ENCODE results near the gene FEZF2.

The FEZF2 gene

DNA sequence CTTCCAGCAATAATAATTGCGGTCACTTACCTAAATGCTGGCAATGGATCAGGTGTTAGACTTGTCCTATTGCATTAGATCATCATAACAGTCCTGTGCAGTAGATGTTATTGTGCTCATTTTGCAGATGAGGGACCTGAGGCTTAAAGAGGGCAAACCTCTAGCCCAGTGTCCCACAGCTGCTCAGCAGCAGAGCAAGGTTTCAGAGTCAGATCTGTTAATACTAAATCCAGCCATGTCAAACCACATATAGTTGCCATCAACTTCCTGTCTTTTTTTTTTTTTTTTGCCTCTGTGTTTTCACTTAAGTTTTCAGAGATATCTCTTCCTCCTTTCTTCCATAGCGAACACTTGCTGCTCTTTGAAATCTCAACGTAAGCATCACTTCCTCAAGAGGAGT lies 12.1 kb downstream of the FEZF2 start:
- Histone ChIP-seq H2AFZ (ENCODE audit: low read depth, low read length) (peak overlapping the region; percentile 51; the same call in 1 of the 2 replicates), H3K4me2 (ENCODE audit: low read length) (peak overlapping the region; percentile 12), H3K27ac (ENCODE audit: low read length) (no peak overlapping the region), H4K20me1 (ENCODE audit: insufficient read depth, low read length) (no peaks in the 10 kb centered on the region), H3K4me1 (ENCODE audit: low read length) (peaks cover 11% of the 10 kb centered on the region), H3K27me3 (ENCODE audit: low read depth, low read length) (peaks cover 14% of the 10 kb centered on the region), H3K79me2 (ENCODE audit: low read length) (no peaks in the 10 kb centered on the region), H3K9ac (ENCODE audit: low read length) (no peak overlapping the region), H3K9me3 (ENCODE audit: insufficient read depth, low read length) (no peaks in the 10 kb centered on the region), H3K36me3 (replicated peaks; ENCODE audit: low read depth, low read length) (no peaks in the 10 kb centered on the region), H3K4me3 (ENCODE audit: low read length) (no peak overlapping the region)
- TF ChIP-seq CTCF (IDR thresholded peaks at IDR 0.05; ENCODE audit: low read depth, low read length): no peak

DNA sequence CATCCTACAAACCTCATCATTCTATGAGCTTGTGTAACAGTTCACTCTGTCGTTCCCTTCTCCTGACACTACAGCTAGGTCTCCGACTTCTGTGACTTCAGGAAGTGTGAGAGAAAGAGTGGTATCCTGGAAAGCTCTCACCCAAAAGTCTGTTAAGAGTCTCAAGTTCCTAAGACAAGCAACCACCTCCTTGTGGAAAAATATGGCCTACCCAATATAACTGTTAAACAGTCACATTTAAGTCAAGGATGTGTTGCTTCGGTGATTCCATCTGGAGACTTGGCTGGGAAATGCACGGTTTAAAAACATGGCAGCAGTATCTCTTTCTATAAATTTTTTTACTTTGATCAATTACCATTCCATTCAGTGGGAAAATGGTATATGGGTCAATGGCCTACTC lies 13.8 kb downstream of the FEZF2 start:
- no peak overlapping the region for H3K27ac ChIP-seq (ENCODE audit: low read length)
- no peaks in the 10 kb centered on the region for H3K36me3 ChIP-seq (replicated peaks; ENCODE audit: low read depth, low read length)
- no peaks in the 10 kb centered on the region for H4K20me1 ChIP-seq (ENCODE audit: insufficient read depth, low read length)
- peaks cover 11% of the 10 kb centered on the region for H3K4me1 ChIP-seq (ENCODE audit: low read length)
- H3K9ac ChIP-seq (ENCODE audit: low read length): no peak overlapping the region
- no peak overlapping the region for H3K4me3 ChIP-seq (ENCODE audit: low read length)
- H2AFZ ChIP-seq (ENCODE audit: low read depth, low read length): no peak overlapping the region
- H3K9me3 ChIP-seq (ENCODE audit: insufficient read depth, low read length): no peaks in the 10 kb centered on the region
- TF ChIP-seq EZH2phosphoT487 (IDR thresholded peaks at IDR 0.05; ENCODE audit: low read depth) (no peak), CTCF (IDR thresholded peaks at IDR 0.05; ENCODE audit: low read depth, low read length) (no peak)
- peaks cover 28% of the 10 kb centered on the region for H3K27me3 ChIP-seq (ENCODE audit: low read depth, low read length)
- no peaks in the 10 kb centered on the region for H3K79me2 ChIP-seq (ENCODE audit: low read length)
- no peak overlapping the region for H3K4me2 ChIP-seq (ENCODE audit: low read length)

DNA sequence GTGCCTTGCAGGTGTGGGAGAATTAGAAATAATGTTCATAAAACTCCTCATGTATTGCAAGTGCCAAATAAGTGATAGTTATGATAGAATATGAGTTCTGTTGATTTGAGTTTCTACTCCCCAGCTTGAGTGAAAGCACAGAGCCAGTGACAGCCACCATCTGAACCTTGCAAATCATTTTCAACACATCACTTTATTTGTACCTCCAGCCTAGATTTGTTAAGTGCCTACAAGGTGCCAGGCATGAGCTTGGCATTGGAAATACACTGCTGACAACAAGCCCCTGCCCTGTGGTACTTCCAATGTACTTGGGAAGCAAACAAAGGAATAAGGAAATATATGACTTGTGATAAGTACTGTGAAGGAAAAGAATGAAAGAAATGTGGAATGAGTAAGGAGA lies 17.0 kb downstream of the FEZF2 start:
- H3K4me2 ChIP-seq (ENCODE audit: low read length): no peak overlapping the region
- no peak for TF ChIP-seq CTCF (IDR thresholded peaks at IDR 0.05; ENCODE audit: low read depth, low read length)
- no peak for TF ChIP-seq EZH2phosphoT487 (IDR thresholded peaks at IDR 0.05; ENCODE audit: low read depth)
- H3K36me3 ChIP-seq (replicated peaks; ENCODE audit: low read depth, low read length): no peaks in the 10 kb centered on the region

DNA sequence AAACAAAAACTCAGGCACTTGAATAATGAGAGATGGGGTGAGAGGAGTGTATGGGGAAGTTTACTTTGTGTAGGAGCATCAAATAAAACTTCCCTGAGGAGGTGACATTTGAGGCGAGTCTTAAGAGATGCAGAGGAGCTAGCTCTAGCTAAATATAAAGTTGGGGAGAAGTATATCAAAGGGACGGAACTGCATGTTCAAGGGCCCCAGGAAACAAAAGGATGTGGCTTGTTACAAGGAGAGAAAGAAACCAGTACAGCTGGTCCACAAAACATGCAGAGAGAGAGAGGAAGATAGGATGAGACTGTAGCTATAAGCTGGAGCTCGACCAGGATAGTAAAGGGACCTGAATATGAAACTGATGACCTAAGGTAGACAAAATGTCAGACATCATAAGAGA lies 17.6 kb downstream of the FEZF2 start:
- Histone ChIP-seq H3K4me1 (ENCODE audit: low read length) (peaks cover under 1% of the 10 kb centered on the region; the same call in 1 of the 2 replicates), H2AFZ (ENCODE audit: low read depth, low read length) (no peak overlapping the region), H3K27me3 (ENCODE audit: low read depth, low read length) (peaks cover 33% of the 10 kb centered on the region), H3K4me3 (ENCODE audit: low read length) (no peak overlapping the region), H3K9ac (ENCODE audit: low read length) (no peak overlapping the region), H3K9me3 (ENCODE audit: insufficient read depth, low read length) (no peaks in the 10 kb centered on the region), H4K20me1 (ENCODE audit: insufficient read depth, low read length) (no peaks in the 10 kb centered on the region), H3K4me2 (ENCODE audit: low read length) (no peak overlapping the region), H3K36me3 (replicated peaks; ENCODE audit: low read depth, low read length) (no peaks in the 10 kb centered on the region), H3K79me2 (ENCODE audit: low read length) (no peaks in the 10 kb centered on the region), H3K27ac (ENCODE audit: low read length) (no peak overlapping the region)
- TF ChIP-seq EZH2phosphoT487 (IDR thresholded peaks at IDR 0.05; ENCODE audit: low read depth): no peak
- TF ChIP-seq CTCF (IDR thresholded peaks at IDR 0.05; ENCODE audit: low read depth, low read length): no peak

More for the DNA sequence above, 17.0 kb downstream of the FEZF2 start:
- no peaks in the 10 kb centered on the region for H4K20me1 ChIP-seq (ENCODE audit: insufficient read depth, low read length)
- H3K9ac ChIP-seq (ENCODE audit: low read length): no peak overlapping the region
- H3K4me1 ChIP-seq (ENCODE audit: low read length): peaks cover 7% of the 10 kb centered on the region
- H3K9me3 ChIP-seq (ENCODE audit: insufficient read depth, low read length): no peaks in the 10 kb centered on the region
- no peak overlapping the region for H3K27ac ChIP-seq (ENCODE audit: low read length)
- no peaks in the 10 kb centered on the region for H3K79me2 ChIP-seq (ENCODE audit: low read length)
- H3K27me3 ChIP-seq (ENCODE audit: low read depth, low read length): peaks cover 31% of the 10 kb centered on the region
- H2AFZ ChIP-seq (ENCODE audit: low read depth, low read length): no peak overlapping the region
- no peak overlapping the region for H3K4me3 ChIP-seq (ENCODE audit: low read length)

All from OCI-LY3 (cell line).